Measurements from ENCODE around the gene GABBR2. TPM values are rescaled to one million over a fixed set of nuclear protein-coding genes. Genes with fewer than 3 reads are reported as not detected.

GABBR2 gene
- total RNA-seq, 2 donors from 2014 or later = not detected

GRCh38 chr9:98442114-98442513, 266.6 kb downstream of the GABBR2 start:
- H3K27me3 ChIP-seq = no peaks in the 10 kb centered on the region
- H3K4me3 ChIP-seq = no peak overlapping the region
- no peak for DNase-seq
- no peak overlapping the region for H3K27ac ChIP-seq
- intact Hi-C loops (cut with DNase I) = no loop called here
- no peaks in the 10 kb centered on the region for H3K36me3 ChIP-seq (replicated peaks in 1 of 2; ENCODE audit: insufficient read depth in 1 of 2, low read depth in 2 of 2)
- no peaks in the 10 kb centered on the region for H3K4me1 ChIP-seq
- 46 to 54% methylated on average over 3 of the region's 3 CpGs for WGBS, 2 donors
- TF ChIP-seq CTCF (IDR thresholded peaks at IDR 0.05) = no peak
- no peak for TF ChIP-seq POLR2A (IDR thresholded peaks at IDR 0.05)
- H3K9me3 ChIP-seq = no peaks in the 10 kb centered on the region
- no peak for ATAC-seq

- intact Hi-C loops (cut with DNase I) = no loop called here
- Histone ChIP-seq H3K27me3 (no peaks in the 10 kb centered on the region), H3K36me3 (replicated peaks in 1 of 2; ENCODE audit: insufficient read depth in 1 of 2, low read depth in 2 of 2) (no peaks in the 10 kb centered on the region), H3K4me1 (no peaks in the 10 kb centered on the region), H3K4me3 (no peak overlapping the region), H3K27ac (no peak overlapping the region), H3K9me3 (no peaks in the 10 kb centered on the region)
- DNase-seq (no peak), ATAC-seq (no peak)
- WGBS, 2 donors = 70 to 75% methylated on average over 3 of the region's 3 CpGs
- TF ChIP-seq POLR2A (IDR thresholded peaks at IDR 0.05) = no peak
- no peak for TF ChIP-seq CTCF (IDR thresholded peaks at IDR 0.05)
Observed at GRCh38 chr9:98438666-98439065, 270.1 kb downstream of the GABBR2 start.

GRCh38 chr9:98437458-98438034, 271.2 kb downstream of the GABBR2 start:
- Histone ChIP-seq H3K27ac (no peak overlapping the region), H3K9me3 (no peaks in the 10 kb centered on the region), H3K36me3 (replicated peaks in 1 of 2; ENCODE audit: insufficient read depth in 1 of 2, low read depth in 2 of 2) (no peaks in the 10 kb centered on the region), H3K4me3 (no peak overlapping the region), H3K27me3 (no peaks in the 10 kb centered on the region), H3K4me1 (no peaks in the 10 kb centered on the region)
- 84 to 88% methylated on average over 4 of the region's 4 CpGs for WGBS, 2 donors
- TF ChIP-seq POLR2A (IDR thresholded peaks at IDR 0.05) (no peak), CTCF (IDR thresholded peaks at IDR 0.05) (no peak)
- DNase-seq = no peak
- intact Hi-C loops (cut with DNase I) = no loop called here
- no peak for ATAC-seq

GRCh38 chr9:98432960-98433359, 275.8 kb downstream of the GABBR2 start:
- no peaks in the 10 kb centered on the region for H3K36me3 ChIP-seq (replicated peaks in 1 of 2; ENCODE audit: insufficient read depth in 1 of 2, low read depth in 2 of 2)
- no peak for TF ChIP-seq CTCF (IDR thresholded peaks at IDR 0.05)
- TF ChIP-seq POLR2A (IDR thresholded peaks at IDR 0.05) = no peak
- intact Hi-C loops (cut with DNase I) = no loop called here

GRCh38 chr9:98432134-98432533, 276.6 kb downstream of the GABBR2 start:
- 82 to 91% methylated on average over 6 of the region's 6 CpGs for WGBS, 2 donors
- no peaks in the 10 kb centered on the region for H3K4me1 ChIP-seq
- ATAC-seq = no peak
- no peak for DNase-seq
- intact Hi-C loops (cut with DNase I) = no loop called here
- H3K27ac ChIP-seq = no peak overlapping the region
- no peak overlapping the region for H3K4me3 ChIP-seq
- no peaks in the 10 kb centered on the region for H3K36me3 ChIP-seq (replicated peaks in 1 of 2; ENCODE audit: insufficient read depth in 1 of 2, low read depth in 2 of 2)
- no peaks in the 10 kb centered on the region for H3K9me3 ChIP-seq
- no peak for TF ChIP-seq POLR2A (IDR thresholded peaks at IDR 0.05)
- TF ChIP-seq CTCF (IDR thresholded peaks at IDR 0.05) = no peak
- H3K27me3 ChIP-seq = no peaks in the 10 kb centered on the region

More at GRCh38 chr9:98432960-98433359, 275.8 kb downstream of the GABBR2 start:
- ATAC-seq (no peak), DNase-seq (no peak)
- no peaks in the 10 kb centered on the region for H3K27me3 ChIP-seq
- H3K27ac ChIP-seq = no peak overlapping the region
- 93 to 94% methylated on average over 4 of the region's 4 CpGs for WGBS, 2 donors
- no peaks in the 10 kb centered on the region for H3K4me1 ChIP-seq
- no peak overlapping the region for H3K4me3 ChIP-seq
- no peaks in the 10 kb centered on the region for H3K9me3 ChIP-seq
